Activated T-cell treated with anti-CD3 and anti-CD28 coated beads for 24 hours (primary cell): ENCODE measurements around the gene METTL6.
"Not testable (repeated sequence)": the region's sequence is repeated elsewhere in the genome, so short reads cannot be mapped to it uniquely, and the experiment has no call there.

Experiments used
- DNase-seq: peaks from one replicate; pipeline ENCODE4 v3.0.0-alpha.2; 2020; ENCODE audit warnings: low read depth

Gene METTL6

DNA sequence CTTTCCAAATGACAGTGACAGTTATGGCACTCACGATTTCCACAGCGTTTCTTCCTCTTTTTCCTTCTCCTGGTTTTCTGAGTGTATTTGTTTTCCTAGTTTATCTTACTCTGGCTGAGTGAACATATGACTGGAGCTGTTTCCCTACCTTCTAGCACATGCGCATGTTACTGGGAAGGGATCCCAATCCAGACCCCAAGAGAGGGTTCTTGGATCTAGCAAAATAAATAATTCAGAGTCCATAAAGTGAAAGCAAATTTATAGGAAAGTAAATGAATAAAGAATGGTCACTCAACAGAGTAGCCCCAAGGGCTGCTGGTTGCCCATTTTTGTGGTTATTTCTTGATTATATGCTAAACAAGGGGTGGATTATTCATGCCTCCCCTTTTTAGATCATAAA is 23.8 kb downstream of the METTL6 start:
- DNase-seq, result no peak

DNA sequence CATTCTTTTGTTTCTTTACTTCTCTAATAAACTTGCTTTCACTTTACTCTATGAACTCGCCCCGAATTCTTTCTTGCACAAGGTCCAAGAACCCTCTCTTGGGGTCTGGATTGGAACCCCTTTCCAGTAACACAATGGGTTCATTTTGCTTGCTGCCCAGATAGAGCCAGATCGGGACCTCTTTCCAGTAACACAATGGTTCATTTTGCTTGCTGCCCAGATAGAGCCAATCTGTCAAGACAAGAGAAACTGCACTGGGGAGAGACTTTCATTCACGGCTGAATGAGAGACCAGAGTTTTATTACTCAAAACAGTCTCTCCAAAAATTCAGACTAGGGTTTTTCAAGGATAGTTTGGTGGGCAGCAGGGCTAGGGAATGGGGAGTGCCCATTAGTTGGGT is 25.4 kb downstream of the METTL6 start:
- no peak for DNase-seq

DNA sequence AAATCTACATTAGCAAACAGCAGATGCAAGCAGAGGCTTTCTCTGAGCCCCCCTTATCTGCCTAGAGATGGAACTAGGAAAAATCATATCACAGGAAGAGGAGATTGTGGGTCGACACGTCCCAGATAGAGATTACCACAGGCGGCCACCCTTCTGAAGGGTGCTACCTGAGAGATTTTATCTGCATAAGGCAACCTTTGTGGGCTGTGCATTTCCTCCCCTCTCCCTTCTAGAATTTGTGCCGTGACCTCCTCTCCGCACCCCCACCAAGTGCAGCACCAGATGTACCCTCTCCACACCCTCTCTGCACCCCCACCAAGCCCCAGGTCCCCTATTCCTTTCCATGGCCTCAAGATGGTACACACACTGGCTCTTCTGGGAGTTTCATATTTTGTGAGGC is 27.4 kb downstream of the METTL6 start:
- no peak for DNase-seq

DNA sequence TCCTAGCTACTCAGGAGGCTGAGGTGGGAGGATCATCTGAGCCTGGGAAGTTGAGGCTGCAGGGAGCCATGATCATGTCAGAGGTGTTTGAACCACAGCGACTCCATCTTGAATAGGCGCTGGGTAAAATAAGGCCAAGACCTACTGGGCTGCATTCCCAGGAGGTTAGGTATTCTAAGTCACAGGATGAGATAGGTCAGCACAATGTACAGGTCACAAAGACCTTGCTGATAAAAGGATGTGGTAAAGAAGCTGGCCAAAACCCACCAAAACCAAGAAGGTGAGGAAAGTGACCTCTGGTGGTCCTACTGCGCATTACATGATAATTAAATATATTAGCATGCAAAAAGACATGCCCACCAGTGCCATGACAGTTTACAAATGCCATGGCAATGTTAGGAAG is 28.6 kb downstream of the METTL6 start:
- not testable (repeated sequence) for DNase-seq

DNA sequence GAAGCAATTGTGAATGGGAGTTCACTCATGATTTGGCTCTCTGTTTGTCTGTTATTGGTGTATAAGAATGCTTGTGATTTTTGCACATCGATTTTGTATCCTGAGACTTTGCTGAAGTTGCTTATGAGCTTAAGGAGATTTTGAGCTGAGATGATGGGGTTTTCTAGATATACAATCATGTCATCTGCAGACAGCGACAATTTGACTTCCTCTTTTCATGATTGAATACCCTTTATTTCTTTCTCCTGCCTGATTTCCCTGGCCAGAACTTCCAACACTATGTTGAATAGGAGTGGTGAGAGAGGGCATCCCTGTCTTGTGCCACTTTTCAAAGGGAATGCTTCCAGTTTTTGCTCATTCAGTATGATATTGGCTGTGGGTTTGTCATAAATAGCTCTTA is 34.1 kb downstream of the METTL6 start:
- not testable (repeated sequence) for DNase-seq

DNA sequence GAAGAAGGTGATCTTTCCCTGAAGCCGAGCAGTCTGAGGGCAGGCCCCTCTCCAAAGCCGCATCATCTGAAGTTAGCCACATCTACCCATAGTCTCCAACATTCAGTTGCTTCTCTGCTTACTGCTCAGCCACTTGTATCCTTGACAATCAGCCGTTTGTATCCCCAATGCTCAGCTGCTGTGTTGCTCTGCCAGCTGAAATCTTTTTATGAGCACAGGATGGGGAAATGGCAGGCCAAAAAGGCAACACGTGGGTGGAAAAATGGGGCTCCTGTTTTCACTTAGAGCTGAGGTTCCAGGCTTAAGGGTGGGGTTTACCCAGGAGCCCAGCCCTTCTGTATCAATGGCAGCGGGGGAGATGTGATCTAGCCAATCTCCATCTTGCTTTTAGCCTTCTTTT is 36.3 kb downstream of the METTL6 start:
- DNase-seq, result no peak

DNA sequence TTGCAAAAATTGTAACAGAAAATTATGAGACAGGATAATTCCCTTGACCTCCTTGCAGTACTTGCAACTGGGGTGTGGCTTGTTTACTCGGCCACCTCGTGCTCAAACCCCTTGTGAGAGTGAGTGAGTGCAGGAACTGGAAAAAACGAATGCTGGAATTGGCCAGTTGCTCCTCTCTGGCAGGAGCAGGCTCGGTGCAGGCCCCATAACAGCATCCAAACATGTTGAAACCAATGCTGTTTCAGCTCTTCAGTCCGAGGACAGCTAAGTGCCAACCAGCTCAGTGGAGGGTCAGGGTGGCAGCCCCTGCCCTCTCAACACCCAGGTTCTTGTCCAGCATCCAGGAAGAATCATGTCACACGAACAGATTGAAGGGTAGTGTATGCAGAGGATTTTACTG is 36.9 kb downstream of the METTL6 start:
- no peak for DNase-seq

DNA sequence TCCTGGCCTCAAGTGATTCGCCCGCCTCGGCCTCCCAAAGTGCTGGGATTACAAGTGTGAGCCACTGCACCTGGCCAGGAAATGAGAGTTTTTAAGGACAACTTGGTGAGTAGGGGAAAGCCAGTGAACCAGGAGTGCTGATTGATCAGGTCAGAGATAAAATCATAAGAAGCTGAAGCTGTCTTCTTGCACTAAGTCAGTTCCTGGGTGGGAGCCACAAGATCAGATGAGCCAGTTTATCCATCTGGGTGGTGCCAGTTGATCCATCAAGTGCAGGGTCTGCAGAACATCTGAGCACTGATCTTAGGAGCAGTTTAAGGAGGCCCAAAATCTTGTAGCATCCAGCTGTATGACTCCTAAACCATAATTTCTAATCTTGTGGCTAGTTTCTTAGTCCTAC is 39.0 kb downstream of the METTL6 start:
- DNase-seq, result not testable (repeated sequence)

DNA sequence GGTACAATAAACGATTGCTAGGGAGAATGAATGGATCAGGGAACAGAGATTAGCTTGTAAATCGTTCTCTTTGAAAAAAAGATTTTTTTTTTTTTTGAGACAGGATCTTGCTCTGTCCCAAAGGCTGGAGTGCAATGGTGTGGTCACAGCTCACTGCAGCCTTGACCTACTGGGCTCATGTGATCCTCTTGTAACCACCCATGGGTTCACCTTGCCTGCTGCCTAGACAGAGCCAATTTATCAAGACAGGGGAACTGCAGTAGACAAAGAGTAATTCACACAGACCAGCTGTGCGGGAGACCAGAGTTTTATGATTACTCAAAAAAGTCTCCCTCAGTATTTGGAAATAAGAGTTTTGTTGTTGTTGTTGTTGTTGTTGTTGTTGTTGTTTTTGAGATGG is 39.6 kb downstream of the METTL6 start:
- DNase-seq, result no peak

DNA sequence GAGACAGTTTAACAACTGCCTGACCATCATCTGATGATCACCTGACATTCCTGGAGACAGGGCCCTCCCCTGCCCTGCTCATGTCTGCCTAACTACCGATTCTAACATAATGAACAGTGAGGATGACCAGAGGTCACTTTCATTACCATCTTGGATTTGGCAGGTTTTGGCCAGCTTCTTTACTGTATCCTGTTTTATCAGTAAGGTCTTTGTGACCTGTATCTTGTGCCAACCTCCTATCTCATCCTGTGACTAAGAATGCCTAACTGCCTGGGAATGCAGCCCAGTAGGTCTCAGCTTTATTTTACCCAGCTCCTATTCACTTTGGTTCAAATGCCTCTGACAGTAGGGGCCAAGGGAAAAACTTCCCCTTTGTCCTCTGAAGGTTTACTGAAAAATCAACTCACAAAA is 40.2 kb downstream of the METTL6 start:
- no peak for DNase-seq

DNA sequence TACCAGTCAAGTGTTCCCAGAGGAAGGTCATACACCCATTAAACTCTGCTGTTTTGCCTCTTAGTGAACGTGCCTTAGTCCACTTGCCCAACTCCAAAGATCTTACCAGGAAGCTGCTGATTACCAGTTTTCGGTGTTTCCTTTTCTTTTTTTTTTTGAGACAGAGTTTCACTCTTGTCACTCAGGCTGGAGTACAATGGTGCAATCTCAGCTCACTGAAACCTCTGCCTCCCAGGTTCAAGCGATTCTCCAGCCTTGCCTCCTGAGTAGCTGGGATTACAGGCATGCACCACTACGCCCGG is 40.7 kb downstream of the METTL6 start:
- not testable (repeated sequence) for DNase-seq

DNA sequence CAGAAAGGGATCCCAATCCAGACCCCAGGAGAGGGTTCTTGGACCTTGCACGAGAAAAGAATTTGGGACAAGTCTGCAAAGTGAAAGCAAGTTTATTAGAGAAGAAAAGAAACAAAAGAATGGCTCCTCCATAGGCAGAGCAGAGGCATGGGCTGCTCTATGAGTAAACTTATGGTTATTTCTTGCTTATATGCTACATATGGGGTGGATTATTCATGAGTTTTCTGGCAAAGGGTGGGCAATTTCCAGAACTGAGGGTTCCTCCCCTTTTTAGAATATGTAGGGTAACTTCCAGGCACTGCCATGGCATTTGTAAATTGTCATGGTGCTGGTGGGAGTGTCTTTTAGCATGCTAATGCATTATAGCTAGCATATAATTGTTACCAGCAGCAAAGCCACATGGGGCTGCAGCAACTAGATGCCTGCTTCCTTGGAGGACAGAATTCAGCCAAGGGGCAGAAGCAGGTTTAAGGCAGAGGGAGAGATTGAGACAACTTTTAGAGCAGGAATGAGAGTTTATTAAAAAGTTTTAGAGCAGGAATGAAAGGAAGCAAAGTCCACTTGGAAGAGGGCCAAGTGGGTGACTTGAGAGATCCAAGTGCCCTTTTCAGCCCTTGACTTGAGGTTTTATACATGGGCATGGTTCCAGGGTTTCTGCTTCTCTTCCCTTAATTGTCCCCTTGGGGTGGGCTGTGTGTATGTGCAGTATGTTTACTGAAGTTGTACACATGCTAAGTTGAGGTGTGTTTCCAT is 41.3 kb downstream of the METTL6 start:
- no peak for DNase-seq

DNA sequence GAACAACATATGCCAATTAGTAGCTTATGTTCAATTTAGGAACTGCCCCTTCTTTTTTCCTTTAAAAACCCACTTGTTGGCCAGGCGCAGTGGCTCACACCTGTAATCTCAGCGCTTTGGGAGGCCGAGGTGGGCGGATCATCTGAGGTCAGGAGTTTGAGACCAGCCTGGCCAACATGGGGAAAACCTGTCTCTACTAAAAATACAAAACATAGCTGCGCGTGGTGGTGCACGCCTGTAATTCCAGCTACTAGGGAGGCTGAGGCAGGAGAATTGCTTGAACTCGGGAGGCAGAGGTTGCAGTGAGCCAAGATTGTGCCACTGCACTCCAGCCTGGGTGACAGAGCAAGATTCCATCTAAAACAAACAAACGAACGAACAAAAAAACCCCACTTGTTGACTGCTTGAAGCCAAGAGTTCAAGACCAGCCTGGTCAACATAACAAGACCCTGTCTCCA is 42.1 kb downstream of the METTL6 start:
- not testable (repeated sequence) for DNase-seq

DNA sequence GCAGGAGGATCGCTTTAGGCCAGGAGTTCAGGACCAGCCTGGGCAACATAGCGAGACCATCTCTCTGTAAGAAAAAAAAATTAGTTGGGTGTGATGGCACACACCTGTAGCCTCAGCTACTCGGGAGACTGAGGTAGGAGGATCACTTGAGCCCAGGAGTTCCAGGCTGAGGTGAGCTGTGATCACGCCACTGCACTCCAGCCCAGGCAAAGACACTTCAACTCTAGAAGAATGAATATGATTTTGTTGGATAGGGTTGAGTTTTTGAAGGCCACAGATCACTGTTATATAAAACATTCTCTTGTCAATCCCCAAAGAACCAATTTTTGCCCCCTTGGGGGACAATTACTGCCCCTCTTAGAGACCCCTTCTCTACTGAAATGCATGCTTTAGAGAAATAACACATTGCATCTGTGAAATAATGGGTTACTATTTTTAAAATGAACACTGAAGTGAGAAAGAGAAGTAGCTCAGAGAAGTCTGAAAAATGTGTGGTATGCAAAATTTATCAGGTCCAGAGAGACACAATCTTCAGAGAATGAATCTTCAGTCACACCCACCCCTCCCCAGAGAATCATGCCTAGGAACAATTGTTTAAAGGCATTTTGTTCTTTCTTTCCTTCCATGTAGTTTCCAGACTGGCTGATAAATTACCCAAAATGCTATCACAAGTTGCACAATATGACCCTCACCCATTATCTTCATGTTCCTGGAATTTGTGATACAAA is 42.7 kb downstream of the METTL6 start:
- DNase-seq, result no peak

DNA sequence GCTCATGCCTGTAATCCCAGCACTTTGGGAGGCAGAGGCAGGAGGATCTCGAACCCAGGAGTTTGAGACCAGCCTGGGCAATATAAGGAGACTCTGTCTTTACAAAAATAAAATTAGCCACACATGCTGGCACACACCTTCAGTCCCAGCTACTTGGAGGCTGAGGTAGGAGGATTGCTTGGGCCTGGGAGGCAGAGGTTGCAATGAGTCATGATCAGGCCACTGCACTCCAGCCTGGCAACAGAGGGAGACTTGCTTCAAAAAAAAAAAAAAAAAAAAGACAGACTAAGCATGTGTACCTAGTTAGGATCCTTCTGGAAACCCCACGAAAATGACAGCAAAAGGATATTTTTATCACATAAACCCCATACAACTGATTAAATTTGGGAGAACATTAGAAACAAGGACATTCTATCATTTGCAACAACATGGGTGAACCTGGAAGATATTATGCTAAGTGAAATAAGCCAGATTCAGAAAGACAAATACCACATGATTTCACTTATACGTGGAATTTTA is 44.9 kb downstream of the METTL6 start:
- DNase-seq, result no peak

DNA sequence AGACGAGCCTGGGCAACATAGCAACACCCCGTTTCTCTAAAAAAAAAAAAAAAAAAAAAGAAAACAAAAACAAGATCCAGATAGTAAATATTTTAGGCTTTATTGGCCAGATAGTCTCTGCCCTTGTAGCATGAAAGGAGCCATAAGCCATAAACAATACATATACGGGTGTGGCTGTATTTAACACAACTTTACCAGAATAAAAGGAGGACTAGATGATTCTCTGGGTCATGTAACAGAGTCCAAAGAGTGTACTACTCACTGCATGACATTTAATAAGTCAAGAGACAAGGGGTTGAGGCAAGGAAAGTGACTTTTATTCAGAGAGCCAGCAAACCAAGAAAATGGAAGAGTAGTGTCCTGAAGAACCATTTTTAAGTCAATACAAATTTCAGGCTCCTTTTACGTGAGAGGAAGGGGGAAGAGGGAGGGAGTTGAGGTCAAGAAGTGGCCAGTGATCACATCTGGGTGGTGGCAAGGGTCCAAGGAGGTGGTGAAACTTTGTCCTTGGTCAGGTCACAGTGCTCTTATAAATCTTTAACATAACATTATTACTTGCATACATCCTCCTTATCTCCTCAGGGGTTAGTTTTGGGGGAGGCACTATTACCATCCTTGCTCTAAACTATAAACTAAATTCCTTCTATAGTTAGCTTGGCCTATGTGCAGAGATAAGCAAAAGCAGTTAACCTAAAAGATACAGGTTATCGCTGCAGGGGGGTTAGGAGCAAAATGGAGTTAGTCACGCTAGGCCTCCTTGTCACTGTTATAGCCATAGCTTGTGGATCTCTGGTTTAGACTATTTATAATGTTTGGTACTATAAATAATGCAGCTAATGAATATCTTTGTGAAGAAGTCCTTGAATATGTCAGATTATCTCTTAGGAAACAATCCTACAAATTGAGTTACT is 46.1 kb downstream of the METTL6 start:
- DNase-seq, result no peak

DNA sequence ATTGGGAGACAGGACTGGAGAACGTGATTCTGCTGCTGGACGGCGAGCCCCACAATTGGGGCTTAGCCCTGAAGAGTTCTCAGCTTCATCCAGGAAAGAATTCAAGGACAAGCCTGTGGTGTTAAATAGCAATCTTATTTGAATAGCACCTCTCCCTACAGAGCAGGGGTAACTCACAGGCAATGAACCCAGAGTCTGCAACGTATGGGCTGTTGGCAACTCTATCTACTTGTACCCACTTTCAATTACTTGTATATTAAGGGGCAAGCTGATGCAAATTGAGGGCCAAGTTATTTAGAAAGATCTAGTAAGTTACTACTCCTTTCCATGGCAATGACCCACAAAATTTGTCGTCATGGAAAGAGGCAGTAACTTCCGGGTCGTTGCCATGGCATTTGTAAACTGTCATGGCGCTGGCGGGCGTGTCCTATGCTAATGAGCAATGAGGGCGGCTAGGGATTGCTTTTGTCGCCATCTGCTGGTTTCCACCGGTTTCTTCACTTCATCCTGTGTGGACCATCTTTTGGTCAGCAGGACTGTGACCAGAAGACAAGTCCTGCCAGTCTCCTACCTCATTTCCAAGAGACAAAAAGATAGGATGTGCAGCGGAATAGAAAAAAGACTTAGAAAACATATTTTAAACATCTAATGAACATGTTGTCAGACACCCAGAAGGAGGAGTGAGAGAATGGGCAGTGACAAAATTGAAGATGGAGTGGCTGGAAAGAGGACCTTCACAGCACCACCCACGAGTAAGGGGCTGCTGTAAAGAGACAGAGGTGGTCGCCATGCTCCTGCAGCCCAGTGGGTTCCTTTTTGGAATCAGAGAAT is 49.2 kb downstream of the METTL6 start:
- peak; percentile 93 for DNase-seq

DNA sequence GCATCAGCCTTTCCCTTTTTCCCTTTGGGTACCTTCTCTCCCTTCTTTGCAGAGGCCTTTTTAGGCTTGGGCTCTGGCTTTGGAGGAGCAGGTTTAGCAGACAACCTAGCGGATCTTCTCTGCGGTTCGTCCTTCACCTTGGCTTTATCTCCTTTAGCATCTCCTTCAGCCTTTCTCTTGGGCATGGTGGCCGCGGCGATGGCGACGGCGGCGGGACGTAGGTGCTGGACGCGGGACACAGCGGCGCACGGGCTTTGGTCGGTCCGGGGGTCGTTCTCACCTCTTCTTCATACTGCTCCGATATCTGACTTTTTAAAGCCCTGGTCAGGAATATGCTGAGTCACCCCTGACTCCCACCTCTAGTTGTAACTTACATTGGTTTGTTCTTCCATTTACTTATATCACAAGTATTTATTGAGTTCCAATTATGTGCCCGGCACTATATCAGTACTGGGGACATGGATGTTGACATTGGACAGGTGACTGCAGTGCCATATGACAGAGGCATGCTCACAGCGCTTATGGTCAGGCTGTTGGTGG is 51.8 kb downstream of the METTL6 start:
- no peak for DNase-seq

DNA sequence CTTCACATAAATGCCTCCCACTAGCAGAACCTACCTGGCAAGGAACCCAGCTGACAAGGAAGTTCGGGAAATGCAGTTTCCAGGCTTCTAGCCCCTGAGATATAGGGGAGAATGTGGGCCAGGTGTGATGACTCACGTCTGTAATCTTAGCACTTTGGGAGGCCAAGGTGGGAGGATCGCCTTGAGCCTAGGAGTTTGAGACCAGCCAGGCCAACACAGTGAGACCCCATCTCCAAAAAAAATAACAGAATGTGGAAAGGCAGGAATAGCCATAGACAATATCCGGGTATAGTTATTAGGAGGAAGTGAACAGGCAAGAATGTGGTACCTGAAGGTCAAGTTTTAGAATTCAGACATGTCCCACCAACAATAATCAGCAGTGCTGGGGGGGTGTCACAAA is 54.4 kb downstream of the METTL6 start:
- no peak for DNase-seq

DNA sequence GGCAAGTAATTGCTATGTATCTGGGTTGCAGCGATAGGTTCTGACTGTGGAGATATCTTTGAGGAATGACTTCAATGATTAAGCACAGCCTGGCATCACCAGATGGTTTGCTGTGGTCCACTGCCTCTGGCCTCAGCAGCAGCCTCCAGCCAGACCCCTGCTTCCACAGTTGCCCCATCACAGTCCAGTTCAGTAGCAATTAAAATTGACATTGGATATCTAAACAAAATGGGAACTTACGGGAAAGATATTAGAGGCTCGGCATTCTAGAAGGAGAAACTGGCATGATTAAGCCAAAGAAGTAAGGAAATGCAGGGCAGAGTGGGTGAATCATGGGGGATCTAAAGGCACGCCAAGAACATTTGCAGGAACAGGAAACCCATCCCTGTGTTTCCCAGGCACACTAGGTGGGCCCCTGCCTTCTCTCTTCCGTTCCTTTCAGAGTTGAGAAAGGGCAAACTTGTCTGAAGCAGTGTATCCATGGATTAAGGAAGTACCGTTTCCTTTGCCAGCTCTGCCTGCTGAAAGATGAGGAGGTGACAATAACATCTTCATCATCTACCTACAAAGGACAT is 58.7 kb downstream of the METTL6 start:
- DNase-seq, result no peak

DNA sequence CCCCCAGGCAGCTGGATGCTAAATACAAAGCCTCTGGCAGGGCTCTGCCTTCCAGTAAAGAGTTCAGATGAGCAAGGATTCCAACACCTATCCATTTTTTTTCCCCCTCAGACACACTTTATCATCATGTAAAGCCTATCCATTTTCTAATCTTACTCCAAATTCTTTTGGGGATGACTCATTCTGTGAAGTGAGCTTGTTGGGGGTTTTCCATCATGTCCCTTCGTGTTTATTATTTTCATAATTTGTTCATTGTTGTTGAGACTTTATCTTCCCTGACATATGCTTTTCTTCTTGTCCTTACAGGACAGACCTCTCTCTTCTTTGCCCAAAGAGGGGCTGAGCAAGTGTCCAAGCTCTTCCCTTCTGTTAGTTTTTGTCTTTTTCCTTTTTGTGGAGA is 60.3 kb downstream of the METTL6 start:
- no peak for DNase-seq
